ENCODE data around the gene SRBD1.

The SRBD1 gene

DNA sequence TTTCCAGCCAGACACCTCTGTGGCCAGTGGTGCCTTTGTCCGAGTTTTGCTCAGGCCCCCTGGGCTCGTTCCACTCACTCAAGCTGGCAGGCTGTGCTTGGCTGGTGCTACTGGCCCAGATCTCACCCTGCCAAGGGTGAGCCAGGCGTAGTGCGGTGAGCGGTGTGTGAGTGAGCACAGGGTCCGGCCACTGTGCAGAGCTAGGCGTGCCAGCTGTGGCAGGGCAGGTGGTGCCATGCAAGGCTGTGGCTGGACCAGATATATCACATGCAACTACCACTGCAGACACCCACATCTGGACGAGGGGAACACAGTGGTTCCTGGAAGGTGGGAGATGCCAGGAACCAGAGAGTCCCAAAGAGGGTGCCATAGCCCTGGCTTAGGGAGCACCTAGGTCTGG lies 70.1 kb downstream of the SRBD1 start:
- DNase-seq: no peak

DNA sequence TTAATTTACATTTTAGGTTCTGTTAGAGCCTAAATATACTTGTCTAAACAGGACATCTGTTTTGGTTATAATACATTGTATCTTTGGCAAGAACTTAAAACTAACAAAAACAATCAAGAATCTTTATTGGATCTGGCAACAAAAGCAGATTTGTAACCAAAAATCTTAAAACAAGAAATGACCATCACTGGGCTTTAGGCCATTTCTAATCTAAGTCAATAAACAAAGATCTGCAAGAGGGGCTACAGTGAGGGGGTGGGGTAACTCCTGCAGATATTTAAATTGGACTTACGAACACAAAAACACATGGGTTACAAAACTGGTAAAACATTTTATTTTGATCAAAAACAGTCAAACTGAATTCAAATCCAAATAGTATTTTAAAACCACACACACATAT lies 77.3 kb downstream of the SRBD1 start:
- no peak for DNase-seq

DNA sequence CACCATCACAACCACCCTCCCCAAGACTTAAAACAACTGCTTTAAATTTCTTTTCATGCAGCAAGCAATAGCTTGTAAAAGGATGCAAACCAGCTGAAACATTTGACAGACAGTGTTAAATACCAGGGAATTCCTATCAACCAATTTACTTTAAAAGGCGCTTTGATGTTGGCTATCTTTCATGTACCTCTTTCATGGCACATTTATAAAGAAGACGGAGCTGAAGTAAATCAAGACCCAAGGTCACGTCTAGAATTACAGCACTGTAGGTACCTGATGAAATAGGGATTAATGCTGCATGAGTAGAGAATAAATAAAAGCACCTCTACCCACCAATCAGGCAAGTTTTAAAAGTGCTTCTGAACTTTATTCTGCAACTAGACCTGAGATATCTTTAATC lies 78.9 kb downstream of the SRBD1 start:
- no peak for DNase-seq

GRCh38 chr2:45524016-45524415 lies 87.1 kb downstream of the SRBD1 start:
- DNase-seq: no peak

- no peak for DNase-seq
These were observed 92.5 kb downstream of the SRBD1 start for GRCh38 chr2:45518546-45518945.

DNA sequence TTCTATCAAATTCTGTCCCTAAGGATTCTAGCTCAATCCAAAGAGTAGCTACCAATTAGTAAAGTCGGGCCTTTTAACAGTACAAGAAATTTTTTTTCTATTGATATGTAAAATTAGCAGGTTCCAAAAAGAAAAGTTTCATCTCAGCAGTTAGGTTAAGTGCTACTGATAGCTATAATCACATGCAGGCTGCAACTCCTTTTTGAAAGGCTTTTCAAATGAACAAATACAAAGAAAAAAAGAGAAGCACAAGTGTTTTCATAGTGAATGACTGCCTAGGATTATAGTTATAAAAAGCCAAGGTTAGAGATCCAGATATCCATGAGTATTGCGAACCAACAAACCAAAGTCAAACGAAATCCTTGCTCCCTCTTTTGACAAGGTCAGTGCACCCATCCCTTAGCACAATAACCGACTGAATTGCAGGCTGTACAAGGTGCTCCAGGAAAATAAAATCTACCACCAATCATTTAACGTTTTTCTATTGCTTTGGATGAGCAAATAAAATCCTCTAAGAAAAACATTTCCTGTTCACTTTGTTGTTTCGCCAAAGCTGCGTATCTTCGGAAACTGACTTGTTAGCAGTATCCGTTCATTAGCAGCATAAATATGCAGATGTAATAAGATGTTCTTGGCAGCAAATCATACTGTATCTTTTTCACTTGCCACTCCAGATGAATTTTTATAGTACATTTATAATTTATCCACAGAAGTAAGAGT lies 100.2 kb downstream of the SRBD1 start:
- no peak for DNase-seq

DNA sequence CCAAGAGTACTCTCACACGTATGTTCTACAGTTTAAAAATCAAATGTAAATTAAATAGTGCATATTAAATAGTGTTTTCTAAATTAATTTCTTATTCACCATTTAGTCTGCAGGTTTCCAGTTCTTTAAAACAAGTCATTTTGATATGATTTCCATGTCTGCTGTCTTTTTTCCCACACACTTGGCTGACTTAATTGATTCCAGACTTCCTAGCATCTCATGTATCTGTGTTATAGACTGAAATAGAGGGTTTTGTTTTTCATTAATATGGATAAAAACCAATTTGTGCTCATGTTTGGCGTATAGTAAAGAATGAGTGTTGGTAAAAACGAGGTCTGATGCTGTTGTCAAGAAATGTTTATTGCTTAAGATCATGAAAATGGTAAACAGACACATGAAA lies 104.3 kb downstream of the SRBD1 start:
- no peak for DNase-seq

GRCh38 chr2:45505138-45505537 lies 105.9 kb downstream of the SRBD1 start:
- DNase-seq: no peak

GRCh38 chr2:45498661-45499550 lies 112.2 kb downstream of the SRBD1 start:
- DNase-seq: no peak

DNA sequence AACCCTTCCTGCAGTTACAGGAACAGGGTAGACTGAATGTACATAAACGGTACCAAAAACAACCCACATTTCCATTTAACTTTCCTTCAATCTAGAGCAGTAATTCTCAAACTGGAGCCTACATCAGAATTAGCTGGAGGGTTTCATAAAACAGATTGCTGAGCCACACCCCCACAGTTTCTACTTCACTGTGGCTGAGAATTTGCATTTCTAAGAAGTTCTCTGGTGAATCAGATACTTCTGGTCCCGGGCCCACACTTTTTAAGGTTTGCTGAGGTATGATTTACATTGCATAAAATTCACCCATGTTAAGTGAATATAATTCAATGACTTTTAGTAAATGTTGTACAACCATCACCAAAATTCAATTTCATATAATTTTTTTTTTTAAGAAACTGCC lies 113.7 kb downstream of the SRBD1 start:
- DNase-seq: no peak

DNA sequence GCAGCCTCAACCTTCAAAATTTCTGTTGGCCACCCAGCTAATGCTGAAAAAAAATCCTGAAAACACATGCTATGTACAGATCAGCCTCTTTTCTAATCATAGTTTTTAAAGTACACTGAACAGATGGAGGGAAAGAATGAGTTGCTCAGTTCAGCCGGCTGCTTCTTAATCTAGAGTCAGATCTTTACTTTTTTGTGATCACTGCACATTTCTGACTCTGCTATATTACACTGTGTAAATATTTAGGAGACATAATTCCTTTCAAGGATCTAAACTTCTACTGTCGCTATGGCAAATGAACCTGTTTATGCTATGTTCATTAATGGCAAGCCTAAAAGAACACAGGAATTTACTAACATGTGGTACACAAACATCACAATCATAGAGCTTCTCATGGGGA lies 114.2 kb downstream of the SRBD1 start:
- no peak for DNase-seq

DNA sequence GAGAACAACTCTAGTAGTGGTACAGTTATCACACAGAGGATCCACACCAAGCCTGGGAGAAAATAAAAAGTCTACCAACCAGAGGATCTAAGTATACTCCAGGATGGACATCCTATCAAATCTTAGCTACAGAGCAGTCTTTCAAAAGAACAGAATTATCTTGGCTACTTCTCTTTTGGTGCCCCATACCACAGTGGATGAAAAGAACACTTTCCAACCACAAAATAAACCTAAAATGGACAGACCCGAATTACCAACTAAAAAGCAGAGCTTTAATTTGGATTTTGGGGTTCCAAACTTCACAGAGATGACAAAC lies 116.1 kb downstream of the SRBD1 start:
- no peak for DNase-seq

GRCh38 chr2:45494275-45494977 lies 116.6 kb downstream of the SRBD1 start:
- DNase-seq: peak; percentile 17 to 28

DNA sequence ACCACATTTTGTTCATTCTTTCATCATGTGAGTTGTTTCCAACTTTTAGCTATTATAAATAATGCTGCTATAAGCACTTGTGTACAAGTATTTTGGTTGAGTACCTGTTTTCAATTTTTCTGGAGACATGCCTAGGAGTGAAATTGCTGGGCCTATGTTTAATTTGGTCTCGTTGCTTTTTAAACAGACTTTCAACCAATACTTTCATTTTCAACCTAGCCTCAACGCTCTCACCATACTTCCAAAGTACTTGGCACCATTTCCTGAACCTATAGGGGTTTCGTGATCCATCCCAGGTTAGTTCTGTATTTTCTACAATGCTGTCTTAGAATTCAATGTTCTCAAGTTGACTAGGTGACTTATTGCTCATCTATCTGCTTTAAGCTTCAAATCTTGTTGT lies 126.1 kb downstream of the SRBD1 start:
- DNase-seq: no peak

- no peak for DNase-seq
These were observed 127.1 kb downstream of the SRBD1 start for GRCh38 chr2:45483997-45484396.

- DNase-seq: no peak
These were observed 133.5 kb downstream of the SRBD1 start for GRCh38 chr2:45477546-45477945.

- DNase-seq: peak; percentile 8 to 19
These were observed 140.5 kb downstream of the SRBD1 start for GRCh38 chr2:45470531-45470930.

GRCh38 chr2:45469314-45470099 lies 141.6 kb downstream of the SRBD1 start:
- DNase-seq: peak; percentile 83 to 87

GRCh38 chr2:45468279-45468678 lies 142.8 kb downstream of the SRBD1 start:
- DNase-seq: no peak

DNA sequence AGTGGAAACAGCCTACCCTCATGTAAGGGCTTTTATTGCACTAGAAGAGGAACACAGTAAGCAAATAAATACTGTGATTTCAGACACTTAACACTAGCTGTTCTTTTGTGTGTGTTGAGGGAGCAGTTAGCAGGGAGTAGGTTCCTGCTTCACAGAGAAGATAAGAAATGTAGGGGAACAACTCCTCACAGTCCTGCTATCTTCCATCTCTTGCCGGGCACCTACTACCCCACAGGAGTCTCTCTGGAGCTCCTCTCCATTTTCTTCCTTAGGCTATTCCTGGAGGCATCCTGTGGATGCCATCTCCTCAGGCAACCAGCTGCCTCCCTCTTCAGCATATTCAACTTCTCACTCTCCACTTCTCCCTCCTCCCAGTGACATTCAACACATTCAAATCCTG lies 145.0 kb downstream of the SRBD1 start:
- DNase-seq: no peak

- no peak for DNase-seq
These were observed 150.2 kb downstream of the SRBD1 start for GRCh38 chr2:45460825-45461224.

DNA sequence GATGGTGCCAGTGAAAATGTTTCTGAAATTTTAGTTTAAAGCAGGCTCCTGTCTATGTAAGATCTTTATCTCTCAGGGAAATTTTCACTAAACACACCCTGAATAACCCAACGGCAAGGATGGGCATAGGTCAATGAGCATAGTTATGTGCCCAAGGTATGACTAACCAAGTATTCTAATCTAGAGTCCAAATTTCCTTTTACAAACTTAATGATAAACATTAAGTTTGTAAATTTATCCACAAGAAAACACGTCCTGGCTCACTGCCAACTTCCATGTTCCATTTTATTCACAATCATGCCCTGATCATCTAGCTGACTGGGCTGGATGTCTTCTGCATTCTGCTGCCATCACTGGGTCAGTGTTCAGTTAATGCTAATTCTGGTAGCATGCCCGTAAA lies 151.2 kb downstream of the SRBD1 start:
- DNase-seq: no peak

Measured in NCI-H1930 (cell line).